ENCODE results near the gene UFD1. TPM values are rescaled to one million over a fixed set of nuclear protein-coding genes. Genes with fewer than 3 reads are reported as not detected.

Gene UFD1
- total RNA-seq, 1 experiment from 2014 or later = 74.4 TPM

DNA sequence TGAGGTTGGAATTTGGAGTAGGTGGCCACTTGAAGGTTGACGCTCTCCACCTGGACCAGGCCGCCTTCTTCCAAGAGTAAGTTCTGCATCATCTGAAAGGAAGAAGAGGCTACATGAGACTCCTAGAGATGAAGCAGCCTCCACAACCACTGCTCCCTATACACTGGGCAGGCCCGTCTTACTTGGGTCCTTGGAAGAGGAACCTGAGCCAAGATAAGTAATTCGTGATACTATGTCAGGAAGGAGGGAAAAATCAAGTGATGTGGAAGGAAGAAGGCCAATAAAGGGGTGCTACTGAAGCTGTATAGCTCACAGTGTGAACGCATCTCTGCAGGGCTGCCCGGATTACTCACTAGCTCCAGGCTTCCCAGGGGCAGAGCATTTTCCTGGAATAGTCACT lies 11.1 kb downstream of the UFD1 start:
- Histone ChIP-seq H2AFZ (ENCODE audit: low read length) (no peak overlapping the region), H3K23ac (ENCODE audit: insufficient read length, low read depth, low read length) (no peak overlapping the region), H4K8ac (replicated peaks; ENCODE audit: insufficient read length, low read depth, low read length) (no peak overlapping the region), H3K79me1 (ENCODE audit: insufficient read depth, low read depth, low read length, poor library complexity, severe bottlenecking) (peaks cover 3% of the 10 kb centered on the region), H3K9me3 (ENCODE audit: control insufficient read depth, low read depth, low read length) (no peaks in the 10 kb centered on the region), H2AK5ac (ENCODE audit: insufficient read length, low read length) (no peak overlapping the region), H2BK120ac (ENCODE audit: low read depth, low read length, poor library complexity, severe bottlenecking) (no peak overlapping the region), H2BK12ac (ENCODE audit: insufficient read length, low read depth, low read length) (no peak overlapping the region), H3K4me1 (ENCODE audit: insufficient read depth, low read length) (no peaks in the 10 kb centered on the region), H3K27ac (ENCODE audit: insufficient read length, low read depth, low read length) (no peak overlapping the region), H3K4ac (ENCODE audit: low read depth, low read length) (no peak overlapping the region), H3K27me3 (ENCODE audit: insufficient read depth, low read length) (no peaks in the 10 kb centered on the region), H4K91ac (ENCODE audit: insufficient read length, low read depth, low read length) (no peak overlapping the region), H3K14ac (ENCODE audit: insufficient read depth, low read length) (no peak overlapping the region), H3T11ph (ENCODE audit: low read length) (no peak overlapping the region), H4K20me1 (ENCODE audit: control insufficient read depth, insufficient read depth, insufficient read length) (no peaks in the 10 kb centered on the region), H2BK20ac (ENCODE audit: low read depth, low read length, poor library complexity, severe bottlenecking) (no peak overlapping the region), H3K56ac (ENCODE audit: insufficient read length, low read depth, low read length) (no peak overlapping the region), H3K4me2 (ENCODE audit: insufficient read depth, insufficient read length, low read length) (no peak overlapping the region), H2BK5ac (ENCODE audit: insufficient read length, low read length) (no peak overlapping the region), H3K79me2 (ENCODE audit: insufficient read depth, low read length) (no peaks in the 10 kb centered on the region), H3K18ac (ENCODE audit: insufficient read length, low read depth, low read length) (no peak overlapping the region), H4K5ac (ENCODE audit: insufficient read length, low read depth, low read length) (no peak overlapping the region), H2BK15ac (ENCODE audit: low read depth, low read length) (no peak overlapping the region), H3K23me2 (ENCODE audit: insufficient read length, low read depth, low read length, poor library complexity, severe bottlenecking) (no peaks in the 10 kb centered on the region), H3K9ac (ENCODE audit: extremely low read depth, insufficient read length, low read length) (no peak overlapping the region)
- Mint-ChIP-seq H3K4me3 (no peak overlapping the region; a peak in 1 of 5 replicates), H3K9me3 (no peaks in the 10 kb centered on the region; a peak in 1 of 5 replicates), H3K27ac (no peak overlapping the region), H3K4me1 (no peaks in the 10 kb centered on the region), H3K36me3 (ENCODE audit: insufficient read depth in 1 of 3, low read depth in 3 of 3) (peaks cover 44 to 91% (median 76%) of the 10 kb centered on the region in 3 experiments; a peak in 6 of 7 replicates), H3K27me3 (ENCODE audit: low read depth) (no peaks in the 10 kb centered on the region; the same call in 1 of the 2 replicates)
- no CpG with 5 or more reads among the region's 6 CpGs for WGBS (ENCODE audit: extremely low coverage, insufficient read length, low lambda C conversion rate)
- TF ChIP-seq, protein P1, sequence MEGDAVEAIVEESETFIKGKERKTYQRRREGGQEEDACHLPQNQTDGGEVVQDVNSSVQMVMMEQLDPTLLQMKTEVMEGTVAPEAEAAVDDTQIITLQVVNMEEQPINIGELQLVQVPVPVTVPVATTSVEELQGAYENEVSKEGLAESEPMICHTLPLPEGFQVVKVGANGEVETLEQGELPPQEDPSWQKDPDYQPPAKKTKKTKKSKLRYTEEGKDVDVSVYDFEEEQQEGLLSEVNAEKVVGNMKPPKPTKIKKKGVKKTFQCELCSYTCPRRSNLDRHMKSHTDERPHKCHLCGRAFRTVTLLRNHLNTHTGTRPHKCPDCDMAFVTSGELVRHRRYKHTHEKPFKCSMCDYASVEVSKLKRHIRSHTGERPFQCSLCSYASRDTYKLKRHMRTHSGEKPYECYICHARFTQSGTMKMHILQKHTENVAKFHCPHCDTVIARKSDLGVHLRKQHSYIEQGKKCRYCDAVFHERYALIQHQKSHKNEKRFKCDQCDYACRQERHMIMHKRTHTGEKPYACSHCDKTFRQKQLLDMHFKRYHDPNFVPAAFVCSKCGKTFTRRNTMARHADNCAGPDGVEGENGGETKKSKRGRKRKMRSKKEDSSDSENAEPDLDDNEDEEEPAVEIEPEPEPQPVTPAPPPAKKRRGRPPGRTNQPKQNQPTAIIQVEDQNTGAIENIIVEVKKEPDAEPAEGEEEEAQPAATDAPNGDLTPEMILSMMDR (conservative IDR thresholded peaks at IDR 0.05) = no peak
- DNase-seq = no peak

All from H9 (cell line).